Right lobe of liver (tissue), 4 donors: ENCODE data around the gene HOXD13.

ENCODE experiments used
- POLR2A ChIP-seq: fragments of 450-650 bp; IDR thresholded peaks from one replicate; pipeline ENCODE4 v1.6.1; 2017; ENCODE audit warnings: antibody characterized with exemption, mild to moderate bottlenecking
- TF ChIP-seq, protein P1 (sequence below), 4 donors: fragments of 200-600 bp in 3 of 4; fragments of 450-650 bp in 1 of 4; IDR thresholded peaks; one replicate each; pipeline versions ENCODE4 v1.5.1 to v1.8.0; 2016 to 2022; ENCODE audit warnings: antibody characterized with exemption in 4 of 4, mild to moderate bottlenecking in 2 of 4
- donor health status: DM: no; HTN: no; CAD: no.
- donor health status: DM: no; HTN: no; CAD: no.
- donor health status: DM: no; HTN: yes; CAD: no.

- TF ChIP-seq, protein P1, sequence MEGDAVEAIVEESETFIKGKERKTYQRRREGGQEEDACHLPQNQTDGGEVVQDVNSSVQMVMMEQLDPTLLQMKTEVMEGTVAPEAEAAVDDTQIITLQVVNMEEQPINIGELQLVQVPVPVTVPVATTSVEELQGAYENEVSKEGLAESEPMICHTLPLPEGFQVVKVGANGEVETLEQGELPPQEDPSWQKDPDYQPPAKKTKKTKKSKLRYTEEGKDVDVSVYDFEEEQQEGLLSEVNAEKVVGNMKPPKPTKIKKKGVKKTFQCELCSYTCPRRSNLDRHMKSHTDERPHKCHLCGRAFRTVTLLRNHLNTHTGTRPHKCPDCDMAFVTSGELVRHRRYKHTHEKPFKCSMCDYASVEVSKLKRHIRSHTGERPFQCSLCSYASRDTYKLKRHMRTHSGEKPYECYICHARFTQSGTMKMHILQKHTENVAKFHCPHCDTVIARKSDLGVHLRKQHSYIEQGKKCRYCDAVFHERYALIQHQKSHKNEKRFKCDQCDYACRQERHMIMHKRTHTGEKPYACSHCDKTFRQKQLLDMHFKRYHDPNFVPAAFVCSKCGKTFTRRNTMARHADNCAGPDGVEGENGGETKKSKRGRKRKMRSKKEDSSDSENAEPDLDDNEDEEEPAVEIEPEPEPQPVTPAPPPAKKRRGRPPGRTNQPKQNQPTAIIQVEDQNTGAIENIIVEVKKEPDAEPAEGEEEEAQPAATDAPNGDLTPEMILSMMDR (IDR thresholded peaks at IDR 0.05) = no peak
- TF ChIP-seq POLR2A = no peak
Observed at GRCh38 chr2:176105730-176106580, 13.4 kb downstream of the HOXD13 start.
